Measurements from ENCODE around the gene HSBP1L1. TPM values are rescaled to one million over a fixed set of nuclear protein-coding genes. Genes with fewer than 3 reads are reported as not detected.

The HSBP1L1 gene
- total RNA-seq, 3 donors from 2014 or later, result 24.6 to 42.1 (median 38.3) TPM

- intact Hi-C loops (cut with DNase I; ENCODE audit: low total_unique reads), result no loop called here
- Histone ChIP-seq H3K27ac (peak overlapping the region; percentile 55 to 82), H3K27me3 (no peaks in the 10 kb centered on the region), H3K4me3 (peak overlapping the region in 1 of 3 donors; percentile 5), H3K36me3 (no peaks in the 10 kb centered on the region), H3K9me3 (no peaks in the 10 kb centered on the region), H3K4me1 (peaks cover 0 to 6% of the 10 kb centered on the region in 2 donors)
- no peak for TF ChIP-seq POLR2A (IDR thresholded peaks at IDR 0.05)
- TF ChIP-seq POLR2AphosphoS5 (IDR thresholded peaks at IDR 0.05), result no peak
- DNase-seq (ENCODE audit: low spot score in 2 of 2), result peak in 1 of 2 donors; percentile 51
Measured at GRCh38 chr18:79943608-79944125, 20.8 kb upstream of the HSBP1L1 start.

DNA sequence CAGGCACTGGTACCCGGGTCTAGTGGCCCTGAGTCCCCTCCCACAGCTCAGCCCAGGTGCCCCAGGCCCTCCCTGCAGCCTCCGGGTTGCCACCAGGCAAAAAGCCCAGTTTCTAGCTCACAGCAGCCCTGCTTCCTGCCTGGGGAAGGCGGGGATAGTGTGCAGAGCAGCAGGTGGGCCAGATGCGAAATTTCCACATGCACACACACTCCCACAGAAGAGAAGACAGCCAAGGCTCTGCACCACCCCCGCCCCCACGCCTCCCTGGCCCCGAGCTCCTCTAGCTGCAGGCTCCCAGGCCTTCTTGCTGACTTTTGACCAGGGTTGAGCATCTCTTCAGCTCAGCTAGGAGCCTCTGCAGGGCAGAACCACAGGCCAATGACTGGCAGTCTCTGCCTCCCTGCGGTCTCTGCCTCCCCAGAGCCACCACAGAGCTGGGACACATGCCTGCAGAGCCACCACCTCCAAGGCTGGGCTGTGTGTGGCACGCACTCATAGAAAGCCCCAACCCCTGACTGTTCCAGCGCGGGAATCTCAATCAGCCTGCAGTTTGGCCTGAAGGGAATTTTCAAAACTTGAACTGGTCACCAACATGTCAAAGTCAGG, 20.2 kb upstream of the HSBP1L1 start:
- intact Hi-C loops (cut with DNase I; ENCODE audit: low total_unique reads), result no loop called here
- H3K36me3 ChIP-seq, result no peaks in the 10 kb centered on the region
- H3K9me3 ChIP-seq, result no peaks in the 10 kb centered on the region
- H3K27me3 ChIP-seq, result no peaks in the 10 kb centered on the region
- H3K4me1 ChIP-seq, result peaks cover 0 to 11% of the 10 kb centered on the region in 2 donors
- peak; percentile 26 to 44 for DNase-seq (ENCODE audit: low spot score in 2 of 2)
- H3K4me3 ChIP-seq, result peak overlapping the region in 1 of 3 donors; percentile 5
- TF ChIP-seq CTCF (IDR thresholded peaks at IDR 0.05) (no peak), POLR2AphosphoS5 (IDR thresholded peaks at IDR 0.05) (no peak), POLR2A (IDR thresholded peaks at IDR 0.05) (no peak)
- peak overlapping the region; percentile 55 to 82 for H3K27ac ChIP-seq

DNA sequence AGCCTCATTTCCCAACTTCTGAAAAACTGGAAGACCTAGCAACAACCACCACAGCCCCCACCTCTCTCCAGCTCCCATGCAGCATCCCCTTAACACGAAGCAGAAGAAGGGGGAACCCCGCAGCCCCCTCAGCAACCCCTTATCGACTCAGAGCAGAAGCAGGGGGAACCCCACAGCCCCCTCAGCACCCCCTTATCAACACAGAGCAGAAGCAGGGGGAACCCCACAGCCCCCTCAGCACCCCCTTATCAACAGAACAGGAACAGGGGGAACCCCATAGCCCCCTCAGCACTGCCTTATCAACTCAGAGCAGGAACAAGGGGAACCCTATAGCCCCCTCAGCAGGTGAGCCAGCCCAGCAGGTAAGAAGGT, 19.7 kb upstream of the HSBP1L1 start:
- TF ChIP-seq CTCF (IDR thresholded peaks at IDR 0.05) (no peak), POLR2A (IDR thresholded peaks at IDR 0.05) (no peak), POLR2AphosphoS5 (IDR thresholded peaks at IDR 0.05) (no peak)
- intact Hi-C loops (cut with DNase I; ENCODE audit: low total_unique reads), result no loop called here
- Histone ChIP-seq H3K4me3 (no peak overlapping the region), H3K27me3 (no peaks in the 10 kb centered on the region), H3K27ac (peak overlapping the region; percentile 12 to 82), H3K36me3 (no peaks in the 10 kb centered on the region), H3K4me1 (peaks cover 0 to 16% of the 10 kb centered on the region in 2 donors), H3K9me3 (no peaks in the 10 kb centered on the region)
- no peak for DNase-seq (ENCODE audit: low spot score in 2 of 2)

- intact Hi-C loops (cut with DNase I; ENCODE audit: low total_unique reads), result no loop called here
- H3K4me3 ChIP-seq, result peak overlapping the region in 1 of 3 donors; percentile 13
- DNase-seq (ENCODE audit: low spot score in 2 of 2), result peak in 1 of 2 donors; percentile 33
Measured at GRCh38 chr18:79945118-79946042, 19.1 kb upstream of the HSBP1L1 start.

More at GRCh38 chr18:79945118-79946042, 19.1 kb upstream of the HSBP1L1 start:
- no peaks in the 10 kb centered on the region for H3K36me3 ChIP-seq
- H3K27me3 ChIP-seq, result no peaks in the 10 kb centered on the region
- TF ChIP-seq POLR2AphosphoS5 (IDR thresholded peaks at IDR 0.05) (no peak), POLR2A (IDR thresholded peaks at IDR 0.05) (no peak), CTCF (IDR thresholded peaks at IDR 0.05) (no peak)
- no peaks in the 10 kb centered on the region for H3K9me3 ChIP-seq
- peak overlapping the region; percentile 5 to 82 for H3K27ac ChIP-seq
- peaks cover 0 to 20% of the 10 kb centered on the region in 2 donors for H3K4me1 ChIP-seq

Measured in breast epithelium (tissue), 4 donors.